ENCODE results near the gene TRIM23.
A peak's percentile ranks its signal among the peaks of the same experiment; 100 is the strongest.
"Not testable (repeated sequence)": the region's sequence is repeated elsewhere in the genome, so short reads cannot be mapped to it uniquely, and the experiment has no call there.

The TRIM23 gene

DNA sequence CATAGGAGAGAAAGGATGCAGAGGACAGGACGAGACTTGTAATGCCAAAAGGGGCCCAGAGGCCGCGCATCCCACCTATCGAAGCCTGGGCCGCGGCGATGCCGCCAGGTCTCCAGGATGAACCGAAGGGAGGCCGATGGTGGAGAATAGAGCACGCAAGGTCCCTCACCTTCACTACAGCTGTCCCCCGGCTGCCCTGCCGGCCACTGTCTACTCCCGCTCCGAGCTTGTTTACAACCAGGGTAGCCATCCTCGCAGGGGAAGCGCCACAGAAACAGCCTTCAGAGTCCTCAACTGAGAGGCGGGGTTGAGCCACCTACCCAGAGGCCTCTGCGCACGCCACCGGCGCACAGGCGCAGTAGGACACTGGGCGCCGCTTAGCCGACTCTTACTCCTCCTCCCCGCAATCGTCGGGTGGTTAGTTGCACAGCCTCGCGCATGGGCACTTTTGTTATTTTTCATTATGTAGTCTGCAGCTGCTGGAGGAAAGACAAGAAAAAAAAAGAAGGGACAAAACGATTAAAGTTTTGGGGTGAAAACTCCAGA, at the start of gene TRIM23:
TRIM23 (minus strand) TSS at position 309 of the 546 bp plus-strand sequence; CDS start at position 250, 59 bp downstream.
- DNase-seq (ENCODE audit: low read depth), result peak; percentile 79

DNA sequence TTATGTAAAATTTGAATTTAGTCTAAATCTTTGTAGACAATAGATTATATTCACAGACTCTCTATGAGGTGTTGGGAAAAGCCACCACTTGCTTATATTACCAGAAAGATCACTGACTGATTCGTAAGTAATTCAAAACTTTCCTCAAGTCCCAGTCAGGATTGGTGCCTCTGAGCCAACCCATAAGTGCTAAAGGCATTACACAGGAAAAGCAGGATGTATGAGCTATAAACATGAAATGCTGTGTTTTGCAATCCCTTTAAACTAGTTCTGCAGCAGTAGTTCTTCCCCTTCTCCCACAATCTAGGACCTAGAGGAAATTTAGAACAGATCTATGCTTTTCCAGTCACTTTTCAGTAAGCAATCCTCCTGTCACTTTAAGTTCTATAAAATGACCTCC, 48.7 kb upstream of the TRIM23 start:
- no peak for DNase-seq (ENCODE audit: low read depth)

DNA sequence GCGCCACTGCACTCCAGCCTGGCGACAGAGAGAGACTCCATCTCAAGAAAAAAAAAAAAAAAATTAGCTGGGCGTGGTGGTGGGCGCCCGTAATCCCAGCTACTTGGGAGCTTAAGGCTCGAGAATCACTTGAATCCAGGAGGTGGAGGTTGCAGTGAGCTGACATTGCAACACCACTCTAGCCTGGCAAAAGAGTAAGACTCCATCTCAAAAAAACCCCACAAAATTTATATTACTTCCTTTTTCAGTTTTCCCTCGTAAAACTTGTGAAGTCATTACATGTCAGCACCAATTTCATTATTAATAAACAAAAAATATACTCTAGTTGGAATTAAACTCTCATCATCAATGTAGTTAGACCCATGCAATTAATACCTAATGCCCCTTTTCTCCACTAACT, 44.6 kb upstream of the TRIM23 start:
- no peak for DNase-seq (ENCODE audit: low read depth)

DNA sequence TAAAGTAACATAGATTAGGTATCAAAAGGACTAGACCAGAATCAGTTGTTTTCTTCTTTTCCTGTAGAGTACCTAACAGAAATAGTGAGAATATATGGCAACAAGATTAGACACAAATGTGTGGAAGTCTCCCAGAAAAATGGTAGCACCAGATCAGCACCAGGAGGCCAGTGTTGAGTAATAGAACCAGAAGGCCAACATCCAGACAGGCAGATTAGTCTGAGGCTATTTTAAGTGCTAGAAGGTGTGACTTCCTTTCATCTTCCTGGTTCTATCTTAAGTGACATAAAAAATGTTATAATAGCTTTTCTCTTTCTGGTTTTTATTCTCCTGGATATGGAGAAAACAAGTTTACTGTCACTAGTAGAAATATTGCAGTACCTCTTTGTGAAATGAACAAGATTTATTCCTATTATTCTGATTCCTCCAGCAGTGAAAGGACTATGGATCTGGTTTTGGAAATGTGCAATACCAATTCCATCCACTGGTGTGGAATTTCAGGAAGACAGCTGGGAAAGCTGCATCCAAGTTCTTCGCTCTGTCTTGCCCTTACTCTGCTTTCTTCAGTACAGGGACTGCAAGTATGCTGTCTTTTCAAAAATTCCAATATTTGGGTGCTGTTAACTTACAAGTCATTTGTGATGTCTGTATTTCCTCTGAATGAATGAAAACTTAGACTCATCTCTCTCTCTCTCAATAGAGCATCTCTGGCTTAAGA, 39.8 kb upstream of the TRIM23 start:
- DNase-seq (ENCODE audit: low read depth), result no peak

DNA sequence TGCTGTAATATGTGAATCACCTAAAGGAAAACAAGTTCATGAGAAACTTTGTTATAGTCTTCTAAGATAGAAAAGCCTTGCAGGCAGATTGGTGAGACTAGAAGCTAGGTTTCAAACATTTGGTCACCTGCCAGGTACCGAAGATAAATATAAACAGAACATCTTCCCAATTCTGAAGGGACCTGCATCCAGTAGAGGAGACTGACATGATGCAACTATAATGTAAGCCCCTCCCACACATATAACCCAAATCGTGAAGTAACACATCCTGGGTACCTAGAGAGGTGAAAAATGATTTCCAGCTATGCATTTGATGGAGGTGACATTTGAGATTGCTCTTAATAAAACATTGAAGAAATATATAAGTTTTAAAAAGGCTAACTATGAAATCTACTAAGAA, 30.6 kb upstream of the TRIM23 start:
- DNase-seq (ENCODE audit: low read depth), result no peak

DNA sequence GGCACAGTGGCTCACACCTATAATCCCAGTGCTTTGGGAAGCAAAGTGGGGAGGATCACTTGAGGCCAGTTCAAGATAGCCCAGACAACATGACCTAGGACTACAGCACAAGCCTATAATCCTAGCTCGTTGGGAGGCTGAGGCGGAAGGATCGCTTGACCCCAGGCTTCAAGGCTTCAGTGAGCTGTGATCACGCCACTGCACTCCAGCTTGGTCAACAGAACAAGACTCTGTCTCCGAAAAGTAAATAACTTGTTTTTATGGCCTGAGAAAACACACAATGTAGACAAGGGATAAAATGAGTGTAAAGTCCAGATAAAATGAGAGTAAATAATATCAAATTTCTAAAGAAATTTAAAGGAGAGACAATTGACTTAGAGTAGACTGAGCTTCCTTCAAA, 27.0 kb upstream of the TRIM23 start:
- no peak for DNase-seq (ENCODE audit: low read depth)

DNA sequence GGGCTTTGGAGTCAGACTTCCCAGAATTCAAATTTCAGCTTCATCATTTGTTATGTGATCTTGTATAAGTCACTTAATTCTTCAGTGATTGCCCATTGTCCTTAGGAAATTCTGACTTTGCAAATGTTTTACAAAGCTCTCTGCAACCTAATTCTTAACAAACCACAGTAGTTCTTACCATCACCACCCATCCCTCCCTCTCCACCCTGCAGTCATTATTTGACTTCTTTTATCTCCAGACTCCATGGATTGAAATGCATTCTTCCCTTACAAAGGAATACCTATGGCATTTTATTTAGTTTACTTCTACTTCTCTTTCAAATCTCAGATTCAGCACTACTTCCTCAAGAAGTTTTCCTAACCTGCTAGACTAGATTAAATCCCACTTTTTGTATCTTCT, 23.8 kb upstream of the TRIM23 start:
- DNase-seq (ENCODE audit: low read depth), result no peak

DNA sequence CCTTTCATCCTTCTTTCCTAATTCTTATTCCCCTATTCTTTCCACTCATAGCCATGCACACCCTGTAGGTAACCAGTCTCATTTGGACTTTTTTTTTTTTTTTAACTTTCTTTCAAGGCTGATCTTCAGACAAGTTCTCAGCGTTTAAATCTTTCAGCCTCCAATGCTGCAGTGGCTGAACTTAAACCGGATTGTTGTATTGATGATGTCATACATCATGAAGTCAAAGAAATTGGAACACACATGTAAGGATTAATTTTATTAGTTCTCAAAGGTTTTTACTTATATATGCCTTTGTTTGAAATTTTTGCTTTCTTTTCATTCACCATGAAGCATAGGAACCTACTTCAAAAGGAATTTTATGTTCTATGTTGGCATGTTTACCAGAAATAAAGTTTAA, 22.8 kb upstream of the TRIM23 start:
- no peak for DNase-seq (ENCODE audit: low read depth)

DNA sequence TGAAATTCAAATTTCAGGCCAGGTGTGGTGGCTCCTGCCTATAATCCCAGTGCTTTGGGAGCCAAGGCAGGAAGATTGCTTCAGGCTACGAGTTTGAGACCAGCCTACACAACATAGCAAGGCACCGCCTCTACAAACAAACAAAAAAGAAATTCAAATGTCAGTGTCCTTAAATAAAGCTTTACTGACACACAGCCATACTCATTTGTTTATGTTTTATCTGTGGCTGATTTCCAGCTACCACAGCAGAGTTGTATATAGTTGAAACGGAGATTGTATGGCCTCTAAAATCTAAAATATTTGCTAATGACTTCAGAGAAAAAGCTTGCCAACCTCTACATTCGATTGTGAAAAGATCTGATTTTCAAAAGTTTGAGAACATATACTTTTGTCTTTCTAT, 16.1 kb upstream of the TRIM23 start:
- no peak for DNase-seq (ENCODE audit: low read depth)

DNA sequence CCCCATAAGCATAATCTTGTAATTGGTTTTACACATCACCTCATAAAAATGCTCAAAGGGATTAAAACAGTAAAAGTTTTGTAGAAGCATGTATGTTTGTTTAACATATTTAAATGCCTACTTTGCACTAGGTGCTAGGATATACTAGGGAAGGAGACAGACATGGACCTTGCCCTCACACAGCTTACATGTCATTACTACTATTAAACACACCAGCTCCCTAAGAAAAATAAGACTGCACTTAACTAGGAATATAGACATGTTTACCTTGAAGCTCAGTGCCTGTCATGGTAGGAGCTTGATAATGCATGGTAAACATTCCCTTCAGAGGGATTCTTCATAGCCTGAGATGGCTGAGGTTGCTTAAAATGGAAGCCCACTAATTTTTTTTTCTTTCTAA, 6.8 kb upstream of the TRIM23 start:
- DNase-seq (ENCODE audit: low read depth), result no peak

DNA sequence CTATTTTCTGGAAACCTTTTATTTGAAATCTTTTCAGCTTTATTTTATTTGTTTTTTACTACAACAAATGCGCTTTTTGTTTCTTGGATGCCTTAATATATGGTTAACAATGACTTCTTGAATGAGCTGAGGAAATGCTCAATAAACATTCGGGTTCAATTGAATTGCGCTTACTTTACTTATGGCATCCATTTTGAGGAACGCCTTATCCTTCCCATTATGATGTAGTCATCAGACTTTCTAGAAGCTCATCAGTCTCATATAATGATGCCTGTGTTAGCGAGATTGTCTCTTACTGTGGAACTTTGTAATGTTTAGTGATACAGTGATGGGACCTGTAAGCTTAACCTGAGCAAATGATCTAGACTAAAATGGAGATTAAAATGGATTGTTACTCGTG, 1.6 kb upstream of the TRIM23 start:
- no peak for DNase-seq (ENCODE audit: low read depth)

DNA sequence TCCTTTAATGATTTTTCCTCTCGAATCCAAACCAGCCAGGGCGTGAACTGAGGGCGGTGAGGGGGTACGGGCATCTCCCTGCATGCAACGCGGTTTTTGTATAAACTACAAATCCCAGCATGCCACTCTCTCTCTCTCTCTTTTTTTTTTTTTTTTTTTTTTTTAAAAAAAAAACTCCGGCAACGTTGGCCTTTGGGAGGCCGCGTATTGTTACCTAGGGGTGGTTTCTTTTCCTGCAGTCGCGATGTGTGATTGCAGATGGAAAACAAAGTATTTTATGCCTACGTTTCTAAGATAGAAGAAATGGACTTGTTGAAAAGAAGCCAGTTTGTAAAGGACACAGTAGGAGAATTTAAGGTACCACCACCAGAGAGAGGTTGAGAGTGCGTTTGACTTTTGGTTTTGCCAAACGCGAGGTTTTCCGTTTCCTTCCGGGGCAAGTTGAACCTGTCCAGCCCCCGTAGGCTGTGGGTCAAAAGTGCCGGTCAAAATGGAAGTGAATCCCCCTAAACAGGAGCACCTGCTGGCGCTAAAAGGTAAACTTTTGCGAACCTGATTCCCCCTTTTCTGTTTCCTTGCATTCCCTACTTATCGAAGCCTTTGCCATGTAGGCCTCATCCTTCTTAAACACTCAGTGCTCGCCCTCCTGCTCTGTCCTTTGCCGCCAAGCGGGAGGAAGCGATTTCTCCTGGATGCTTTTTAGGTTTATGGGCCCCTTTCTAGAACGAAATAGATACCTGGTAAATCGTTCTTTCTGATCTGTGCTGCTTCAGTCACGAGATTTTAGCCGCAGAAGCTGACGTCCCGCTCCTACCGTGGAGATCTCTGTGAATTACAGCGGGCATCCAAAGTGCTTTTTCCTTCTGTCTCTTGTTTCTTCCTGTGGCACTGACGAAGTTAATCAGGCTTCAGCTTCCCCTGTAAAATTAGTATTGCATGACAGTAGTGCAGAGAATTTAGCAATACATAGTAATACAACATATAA, 730 bp upstream of the TRIM23 start, which contains the start of the genes SHLD3 and TRAPPC13:
SHLD3 (plus strand) TSS at position 457 of the 985 bp plus-strand sequence. CDS start 4,561 bp downstream, outside the sequence.
TRAPPC13 (plus strand) TSS at position 457 of the 985 bp plus-strand sequence; CDS start at position 491, 34 bp downstream.
- DNase-seq (ENCODE audit: low read depth), result peak; percentile 60

DNA sequence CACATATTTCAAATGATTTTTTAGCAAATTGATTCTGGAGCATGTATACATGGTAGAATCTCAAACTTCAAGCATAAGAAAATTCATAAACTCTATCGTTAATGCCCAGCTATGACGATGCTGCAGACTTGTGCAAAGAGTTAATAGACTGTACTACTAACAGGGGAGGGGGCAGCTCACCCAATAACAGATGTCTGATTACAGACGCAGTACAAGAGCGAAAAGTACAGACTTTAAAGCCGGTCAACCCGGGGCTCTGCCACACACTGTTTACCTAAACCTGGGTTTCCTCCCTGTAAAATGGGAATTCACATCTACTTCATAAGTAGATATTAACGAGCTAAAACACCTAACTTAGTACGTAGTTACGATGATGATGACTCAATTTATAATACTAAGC, 651 bp downstream of the TRIM23 start:
- no peak for DNase-seq (ENCODE audit: low read depth)

DNA sequence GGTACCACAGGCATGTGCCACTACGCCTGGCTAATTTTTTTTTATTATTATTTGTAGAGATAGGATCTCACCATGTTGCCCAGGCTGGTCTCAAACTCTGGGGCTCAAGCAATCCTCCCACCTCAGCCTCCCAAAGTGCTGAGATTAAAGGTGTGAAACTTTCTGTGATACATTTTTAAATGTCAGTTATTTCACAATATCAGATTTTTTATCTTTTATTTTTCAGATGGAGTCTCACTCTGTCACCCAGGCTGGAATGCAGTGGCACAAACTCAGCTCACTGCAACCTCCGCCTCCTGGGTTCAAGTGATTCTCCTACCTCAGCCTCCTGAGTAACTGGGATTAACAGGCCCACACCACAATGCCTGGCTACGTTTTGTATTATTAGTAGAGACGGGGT, 2.2 kb downstream of the TRIM23 start:
- not testable (repeated sequence) for DNase-seq (ENCODE audit: low read depth)

DNA sequence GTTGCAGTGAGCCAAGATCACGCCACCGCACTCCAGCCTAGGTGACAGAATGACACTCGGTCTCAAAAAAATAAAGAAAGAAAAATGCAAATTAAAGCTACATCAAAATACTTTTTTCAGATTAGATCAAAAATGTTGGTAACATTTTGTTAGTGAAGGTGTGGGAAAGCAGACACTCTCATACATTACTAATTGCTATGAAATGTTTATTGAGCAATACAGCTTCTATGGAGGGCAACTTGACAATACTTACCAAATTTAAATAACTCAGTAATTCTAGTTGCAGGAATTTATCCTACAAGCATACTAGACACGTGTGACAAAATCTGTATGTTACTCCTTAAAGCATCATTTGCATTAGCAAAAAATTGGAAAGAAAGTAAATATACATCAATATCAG, 4.1 kb downstream of the TRIM23 start:
- no peak for DNase-seq (ENCODE audit: low read depth)

DNA sequence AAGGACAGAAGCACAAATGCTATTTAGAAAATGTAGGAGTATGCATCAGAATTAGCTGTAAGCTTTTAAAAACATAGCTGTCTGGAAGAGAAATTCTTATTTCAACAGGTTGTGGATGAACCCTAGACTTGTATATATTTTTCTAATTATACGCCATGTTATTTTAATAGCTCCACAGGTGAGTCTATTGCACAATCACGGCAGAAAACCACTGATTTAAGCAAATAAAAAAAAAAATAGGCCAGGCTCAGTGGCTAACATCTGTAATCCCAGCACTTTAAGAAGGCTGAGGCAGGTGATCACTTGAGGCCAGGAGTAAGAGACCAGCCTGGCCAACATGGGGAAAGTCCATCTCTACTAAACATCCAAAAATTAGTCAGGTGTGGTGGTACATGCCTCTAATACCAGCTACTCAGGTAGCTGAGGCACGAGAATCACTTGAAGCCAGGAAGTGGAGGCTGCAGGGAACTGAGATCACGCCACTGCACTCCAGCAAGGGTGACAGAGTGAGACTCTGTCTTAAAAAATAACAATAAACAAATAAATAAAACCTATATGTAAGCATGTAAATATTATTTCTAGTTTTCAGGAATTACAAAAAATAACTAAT, 11.7 kb downstream of the TRIM23 start:
- DNase-seq (ENCODE audit: low read depth), result no peak

DNA sequence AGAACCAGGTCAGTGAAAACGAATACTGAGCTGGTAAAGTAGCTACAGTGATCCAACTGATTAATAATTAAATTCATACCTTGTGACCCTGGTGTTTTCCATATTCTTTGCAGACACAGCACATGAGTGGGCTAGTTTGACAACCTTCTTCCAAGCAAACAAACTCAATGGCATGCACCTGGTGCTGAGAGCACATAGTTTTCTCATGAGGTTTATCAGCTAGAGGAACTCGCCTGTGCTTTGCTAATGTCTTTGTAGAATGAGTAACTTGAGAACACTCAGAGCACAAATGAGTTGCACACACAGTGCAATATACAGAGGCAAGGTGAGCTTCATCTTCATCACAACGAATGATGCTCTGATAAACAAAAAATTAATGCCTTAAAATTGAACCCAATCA, 12.6 kb downstream of the TRIM23 start:
- no peak for DNase-seq (ENCODE audit: low read depth)

DNA sequence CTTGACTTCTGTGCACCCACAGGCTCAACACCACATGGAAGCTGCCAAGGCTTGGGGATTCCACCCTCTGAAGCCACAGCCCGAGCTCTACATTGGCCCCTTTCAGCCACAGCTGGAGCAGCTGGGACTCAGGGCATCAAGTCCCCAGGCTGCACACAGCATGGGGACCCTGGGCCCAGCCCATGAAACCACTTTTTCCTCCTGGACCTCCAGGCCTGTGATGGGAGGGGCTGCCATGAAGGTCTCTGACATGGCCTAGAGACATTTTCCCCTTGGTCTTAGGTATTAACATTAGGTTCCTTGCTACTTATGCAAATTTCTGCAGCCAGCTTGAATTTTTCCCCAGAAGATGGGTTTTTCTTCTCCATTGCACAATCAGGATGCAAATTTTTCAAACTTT, 22.4 kb downstream of the TRIM23 start:
- DNase-seq (ENCODE audit: low read depth), result not testable (repeated sequence)

DNA sequence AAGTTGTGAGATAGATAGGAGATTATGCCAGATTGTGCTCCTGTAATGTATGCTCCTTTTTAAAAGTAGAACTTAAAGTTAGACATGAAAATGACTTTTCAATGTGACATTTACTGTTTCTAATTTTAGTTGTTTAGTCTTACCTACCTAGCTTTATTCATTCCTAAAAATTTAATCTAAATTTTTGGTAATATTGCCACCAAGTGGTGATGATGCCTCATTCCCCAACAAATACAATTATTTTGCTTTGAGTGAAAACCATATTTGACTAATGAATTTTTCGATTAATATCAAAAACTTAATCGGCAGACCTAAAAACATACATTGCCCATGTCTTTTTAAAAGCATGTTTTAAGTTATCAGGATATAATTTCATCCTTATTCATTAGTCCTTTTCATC, 35.4 kb downstream of the TRIM23 start:
- no peak for DNase-seq (ENCODE audit: low read depth)

DNA sequence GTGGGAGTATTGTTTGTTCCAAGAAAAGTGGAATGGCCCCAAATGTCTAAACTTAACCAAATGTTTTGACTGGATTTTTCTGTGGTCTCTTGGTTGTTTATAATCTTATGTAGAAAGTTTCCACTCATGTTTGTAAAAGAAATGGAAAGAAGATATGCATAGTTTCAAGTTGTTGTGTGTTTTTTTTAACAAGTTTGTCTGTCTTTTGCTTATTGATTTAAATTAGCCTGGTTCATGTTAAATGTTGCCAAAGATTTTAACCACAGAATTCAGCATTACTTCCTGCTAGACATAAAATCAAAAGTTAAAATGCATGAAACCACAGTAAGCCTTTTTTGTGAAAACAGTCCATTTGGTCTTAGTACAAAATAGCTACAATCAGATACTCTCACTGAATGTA, 47.0 kb downstream of the TRIM23 start:
- no peak for DNase-seq (ENCODE audit: low read depth)

DNA sequence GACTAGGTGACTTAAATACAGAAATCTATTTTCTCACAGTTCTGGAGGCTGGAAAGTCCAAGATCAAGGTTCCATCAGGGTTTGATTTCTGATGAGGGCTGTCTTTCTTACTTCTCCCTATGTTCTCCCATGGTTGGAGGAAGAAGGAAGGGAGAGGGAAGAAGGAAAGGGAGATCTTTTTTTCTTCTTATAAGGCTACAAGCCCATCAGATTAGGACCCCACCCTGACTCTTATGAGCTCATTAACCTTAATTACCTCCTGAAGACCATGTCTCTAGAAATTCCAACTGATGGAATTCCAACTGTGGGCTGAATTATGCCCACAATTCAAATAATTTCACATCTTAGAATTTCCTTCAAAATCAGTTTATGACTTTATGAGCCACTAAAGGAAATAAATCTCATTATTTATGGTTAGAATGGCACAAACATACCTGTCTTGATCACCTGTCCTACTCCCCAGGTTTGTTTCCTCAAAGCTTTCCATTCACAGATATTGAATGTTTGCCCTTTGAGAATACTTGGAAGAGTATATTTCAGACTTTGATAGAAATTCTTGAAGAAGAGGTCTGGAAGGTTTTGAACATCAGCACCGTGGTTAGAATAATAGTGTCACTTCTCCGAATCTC, 53.4 kb downstream of the TRIM23 start:
- no peak for DNase-seq (ENCODE audit: low read depth)

DNA sequence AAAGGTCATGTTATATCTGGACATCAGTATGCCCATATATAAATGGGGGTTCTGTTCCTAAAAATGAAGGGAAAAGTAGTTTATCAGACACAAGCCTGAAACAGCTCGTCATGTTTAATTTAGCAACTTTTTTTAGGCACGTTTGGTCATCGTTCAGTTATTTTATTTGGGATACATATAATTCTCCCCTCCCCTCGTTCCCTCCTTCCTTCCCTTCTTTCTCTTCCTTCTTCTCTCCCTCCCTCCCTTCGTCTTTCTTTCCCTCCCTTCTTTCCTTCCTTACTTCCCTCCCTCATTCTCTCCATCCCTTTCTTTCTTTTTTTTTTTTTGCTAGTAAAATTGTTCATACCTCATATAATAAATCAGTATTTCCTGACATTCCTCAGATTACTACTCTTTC, 57.6 kb downstream of the TRIM23 start:
- DNase-seq (ENCODE audit: low read depth), result no peak

Data from stimulated activated CD8-positive, alpha-beta memory T cell treated with anti-CD3 and anti-CD28 coated beads, Interleukin-7, amount 100 ng/mL, for 24 hours (primary cell).